ENCODE data around the gene POLD2.

POLD2 gene

GRCh38 chr7:44114586-44115310 lies 8.6 kb downstream of the POLD2 start:
- no peak for DNase-seq (ENCODE audit: low read depth in 2 of 2)

- no peak for DNase-seq (ENCODE audit: low read depth in 2 of 2)
These were observed 9.5 kb downstream of the POLD2 start for GRCh38 chr7:44113764-44114354.

GRCh38 chr7:44112997-44113763 lies 10.2 kb downstream of the POLD2 start:
- DNase-seq (ENCODE audit: low read depth in 2 of 2) = no peak

GRCh38 chr7:44112231-44112996 lies 10.9 kb downstream of the POLD2 start:
- no peak for DNase-seq (ENCODE audit: low read depth in 2 of 2)

GRCh38 chr7:44111761-44112160 lies 11.6 kb downstream of the POLD2 start:
- DNase-seq (ENCODE audit: low read depth in 2 of 2) = no peak

GRCh38 chr7:44110719-44111635 lies 12.4 kb downstream of the POLD2 start:
- DNase-seq (ENCODE audit: low read depth in 2 of 2) = no peak

GRCh38 chr7:44109991-44110390 lies 13.4 kb downstream of the POLD2 start:
- DNase-seq (ENCODE audit: low read depth in 2 of 2) = no peak

- no peak for DNase-seq (ENCODE audit: low read depth in 2 of 2)
These were observed 14.3 kb downstream of the POLD2 start for GRCh38 chr7:44108768-44109750.

GRCh38 chr7:44107961-44108767 lies 15.2 kb downstream of the POLD2 start:
- DNase-seq (ENCODE audit: low read depth in 2 of 2) = no peak

GRCh38 chr7:44107116-44107960 lies 16.0 kb downstream of the POLD2 start:
- no peak for DNase-seq (ENCODE audit: low read depth in 2 of 2)

GRCh38 chr7:44106311-44107065 lies 16.9 kb downstream of the POLD2 start:
- no peak for DNase-seq (ENCODE audit: low read depth in 2 of 2)

- DNase-seq (ENCODE audit: low read depth in 2 of 2) = no peak
These were observed 17.5 kb downstream of the POLD2 start for GRCh38 chr7:44105832-44106231.

GRCh38 chr7:44104860-44105771 lies 18.2 kb downstream of the POLD2 start:
- DNase-seq (ENCODE audit: low read depth in 2 of 2) = no peak

GRCh38 chr7:44103923-44104859 lies 19.2 kb downstream of the POLD2 start, which contains the start of gene AEBP1:
Gene AEBP1 (plus strand): TSS chr7:44104345. CDS start chr7:44104666, 321 bp downstream.
- peak in 1 of 2 donors; percentile 14 for DNase-seq (ENCODE audit: low read depth in 2 of 2)

- no peak for DNase-seq (ENCODE audit: low read depth in 2 of 2)
These were observed 19.8 kb downstream of the POLD2 start for GRCh38 chr7:44103566-44103922.
